T-helper 1 cell treated with Interleukin-12 subunit alpha and Interleukin-12 subunit beta and Interleukin-4 antibody, amounts not matched to agents 30 ng/mL and 1 ng/mL, for 36 hours (primary cell): ENCODE results near the gene XKR7. TPM values are rescaled to one million over a fixed set of nuclear protein-coding genes. Genes with fewer than 3 reads are reported as not detected.

ENCODE experiments used
- intact Hi-C: fragments of 100-400 bp; cut with micrococcal nuclease; formaldehyde crosslinking; loops from one replicate; pipeline ENCODE4 v1.15.1; 2024
- total RNA-seq: library from RNA; stranded (reverse); gene quantifications from 2 replicates; pipeline ENCODE4 v1.2.3, GENCODE V29; 2022

The XKR7 gene
- total RNA-seq, 1 donor from 2014 or later = not detected

DNA sequence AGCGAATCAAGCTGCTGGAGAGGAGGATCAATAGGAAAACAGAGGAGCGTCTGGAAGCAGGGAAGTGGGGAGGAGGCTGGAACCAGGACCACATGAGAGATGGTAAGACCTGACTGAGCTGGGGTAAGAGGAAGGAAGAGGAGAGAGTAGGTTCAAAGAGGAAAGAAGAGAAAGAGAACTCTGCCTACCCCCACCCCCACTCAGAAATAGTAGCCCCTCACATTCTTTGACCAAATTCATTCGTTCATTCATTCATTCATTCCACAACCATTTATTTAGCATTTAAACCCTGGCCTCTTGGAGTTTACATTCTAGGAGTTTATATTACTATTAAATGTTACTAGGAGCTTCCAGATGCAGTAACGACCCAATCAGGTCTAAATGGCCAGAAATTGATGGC lies 68.3 kb downstream of the XKR7 start:
- intact Hi-C loops = loop anchor here (10.0 kb wide), 1 partner anchor 449 kb away; no protein-coding TSS in a partner anchor

DNA sequence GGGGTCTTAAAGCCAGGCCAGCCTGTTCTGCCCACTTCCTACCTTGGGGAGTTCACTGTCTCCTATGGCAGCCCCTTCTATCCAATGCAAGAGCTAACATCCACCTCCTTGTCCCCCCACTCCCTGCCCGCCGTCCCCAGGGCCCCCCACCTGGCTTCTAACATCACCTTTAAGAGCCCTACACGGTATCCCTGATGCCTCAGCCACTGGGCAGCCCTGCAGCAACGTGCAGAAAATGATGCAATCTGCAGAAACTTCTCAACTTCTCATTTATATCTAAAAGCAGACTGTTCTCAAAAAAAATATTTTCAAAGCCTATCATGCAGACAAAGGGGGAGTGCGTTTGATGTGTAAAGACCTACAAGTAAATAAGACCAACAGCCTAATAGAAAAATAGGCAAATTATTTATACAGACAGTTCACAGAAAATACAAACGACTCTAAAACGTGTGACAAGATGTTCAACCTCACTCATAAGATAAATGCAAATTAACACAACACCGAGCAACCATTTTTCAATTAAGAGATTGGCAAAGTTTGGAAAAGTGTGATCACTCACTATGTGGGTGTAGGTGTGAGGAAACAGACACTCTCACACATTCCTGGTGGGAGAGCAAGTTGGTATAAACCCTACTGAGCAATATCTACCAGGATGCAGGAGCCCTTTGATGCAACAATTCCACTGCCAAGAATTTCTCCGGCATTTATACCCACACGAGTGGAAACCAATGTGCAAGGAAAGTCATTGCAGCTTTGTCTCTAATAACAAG lies 69.0 kb downstream of the XKR7 start:
- intact Hi-C loops = loop anchor here (10.0 kb wide), 1 partner anchor 448 kb away; no protein-coding TSS in a partner anchor

DNA sequence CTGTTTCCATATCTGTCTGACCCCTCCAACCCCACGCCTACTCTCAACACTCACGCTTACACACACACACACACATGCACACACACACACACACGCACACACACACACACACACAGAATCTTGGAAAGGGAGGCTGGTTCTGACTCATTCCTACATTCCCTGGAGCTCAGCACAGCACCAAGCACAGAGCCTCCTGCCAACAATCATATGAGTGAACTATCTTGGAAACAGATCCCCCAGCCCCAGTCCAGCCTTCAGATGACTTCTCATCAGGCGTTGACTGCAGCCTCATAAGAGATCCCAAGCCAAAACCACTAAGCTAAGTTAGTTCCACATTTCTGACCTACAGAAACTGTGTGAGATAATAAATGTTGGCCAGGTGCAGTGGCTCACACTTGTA lies 70.0 kb downstream of the XKR7 start:
- intact Hi-C loops = loop anchor here (10.0 kb wide), 1 partner anchor 447 kb away; no protein-coding TSS in a partner anchor

DNA sequence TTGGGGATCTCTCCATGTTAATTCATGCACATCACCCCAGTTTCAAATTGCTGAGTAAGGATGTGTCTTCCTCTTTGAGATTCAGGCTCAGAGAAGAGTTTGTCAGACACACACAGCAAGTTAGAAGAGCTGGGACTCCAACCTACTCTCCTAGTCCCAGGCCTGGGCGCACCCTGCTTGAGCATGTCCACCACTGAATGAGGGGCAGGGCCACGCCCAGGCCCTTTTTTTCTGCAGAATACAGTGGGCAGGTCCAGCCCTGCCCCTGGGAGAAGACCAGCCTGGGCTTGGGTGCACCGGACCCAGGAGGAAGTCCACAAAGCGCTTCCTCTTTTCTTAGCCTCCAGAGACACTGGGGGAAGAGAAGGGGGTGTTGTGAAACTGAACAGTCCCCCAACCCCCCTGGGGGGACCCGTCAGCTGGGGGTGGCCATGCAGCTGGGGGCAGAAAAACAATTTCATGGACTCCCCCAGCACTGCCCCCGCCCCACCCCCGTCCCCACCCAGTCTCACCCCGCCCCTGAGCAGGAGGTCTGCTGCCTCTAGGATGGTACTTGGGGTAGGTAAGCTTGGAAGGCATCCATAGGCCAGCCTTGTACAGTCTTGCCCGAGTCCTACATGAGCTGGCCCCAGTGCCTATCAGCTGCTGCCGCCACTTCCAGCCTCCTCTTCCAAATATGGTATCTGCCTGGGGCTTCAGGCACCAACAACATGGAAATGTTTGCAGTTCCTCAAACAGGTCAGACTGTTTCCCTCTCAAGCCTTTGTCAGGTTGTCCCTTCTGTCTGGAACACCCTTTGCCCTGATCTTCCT lies 72.4 kb downstream of the XKR7 start:
- intact Hi-C loops = no loop called here

- intact Hi-C loops = no loop called here
These were observed 78.0 kb downstream of the XKR7 start for GRCh38 chr20:32045999-32046398.

GRCh38 chr20:32050324-32050841 lies 82.4 kb downstream of the XKR7 start:
- intact Hi-C loops = no loop called here

GRCh38 chr20:32050851-32051556 lies 83.1 kb downstream of the XKR7 start:
- intact Hi-C loops = no loop called here

DNA sequence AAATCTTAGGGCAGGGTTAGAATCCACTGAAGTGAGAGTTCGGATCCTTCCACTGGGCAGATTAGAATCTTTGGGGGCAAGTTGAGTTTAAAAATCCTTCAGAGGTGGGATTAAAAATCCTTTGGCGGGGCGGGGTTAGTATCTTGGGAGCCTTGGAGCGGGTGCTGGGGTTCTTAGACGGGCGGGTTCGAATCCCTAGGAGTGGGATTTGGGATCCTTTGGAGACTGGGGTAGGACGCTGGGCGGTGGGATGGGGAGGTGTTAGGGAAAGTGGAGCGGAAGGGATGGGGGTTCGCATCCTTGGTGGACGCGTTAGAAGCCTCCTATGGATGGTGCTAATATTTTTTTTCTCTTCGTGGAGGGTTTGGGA lies 83.8 kb downstream of the XKR7 start:
- intact Hi-C loops = no loop called here

DNA sequence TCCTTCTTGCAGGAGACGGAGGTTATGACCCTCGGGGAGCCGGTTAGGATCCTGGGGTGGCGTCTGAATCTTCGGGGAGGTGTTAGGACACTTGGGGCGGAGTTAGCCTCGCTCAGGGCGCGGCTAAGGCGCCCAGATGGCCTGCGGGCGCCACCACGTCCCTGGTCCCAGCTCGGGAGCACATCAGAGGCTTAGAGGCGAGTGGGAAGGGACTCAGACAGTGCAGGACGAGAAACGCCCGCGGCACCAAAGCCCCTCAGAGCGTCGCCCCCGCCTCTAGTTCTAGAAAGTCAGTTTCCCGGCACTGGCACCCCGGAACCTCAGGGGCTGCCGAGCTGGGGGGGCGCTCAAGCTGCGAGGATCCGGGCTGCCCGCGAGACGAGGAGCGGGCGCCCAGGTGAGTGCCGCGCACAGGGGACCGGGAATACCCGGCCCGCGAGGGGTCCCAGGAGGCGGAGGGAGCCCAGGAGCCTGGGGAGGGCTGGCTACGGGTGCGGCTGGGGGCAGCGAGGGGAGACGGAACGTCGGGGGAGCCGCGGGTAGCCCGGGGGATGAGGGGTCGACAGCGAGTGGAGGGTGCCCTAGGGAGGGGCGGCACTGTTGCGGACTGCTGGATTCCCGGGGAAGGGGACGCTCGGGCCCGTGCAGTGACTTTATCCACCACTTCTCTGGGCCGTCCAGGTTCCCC lies 84.3 kb downstream of the XKR7 start, which contains the start of gene HCK:
Gene HCK, plus strand, starts transcription at position 153 of the 688 bp plus-strand sequence.
- intact Hi-C loops = no loop called here

DNA sequence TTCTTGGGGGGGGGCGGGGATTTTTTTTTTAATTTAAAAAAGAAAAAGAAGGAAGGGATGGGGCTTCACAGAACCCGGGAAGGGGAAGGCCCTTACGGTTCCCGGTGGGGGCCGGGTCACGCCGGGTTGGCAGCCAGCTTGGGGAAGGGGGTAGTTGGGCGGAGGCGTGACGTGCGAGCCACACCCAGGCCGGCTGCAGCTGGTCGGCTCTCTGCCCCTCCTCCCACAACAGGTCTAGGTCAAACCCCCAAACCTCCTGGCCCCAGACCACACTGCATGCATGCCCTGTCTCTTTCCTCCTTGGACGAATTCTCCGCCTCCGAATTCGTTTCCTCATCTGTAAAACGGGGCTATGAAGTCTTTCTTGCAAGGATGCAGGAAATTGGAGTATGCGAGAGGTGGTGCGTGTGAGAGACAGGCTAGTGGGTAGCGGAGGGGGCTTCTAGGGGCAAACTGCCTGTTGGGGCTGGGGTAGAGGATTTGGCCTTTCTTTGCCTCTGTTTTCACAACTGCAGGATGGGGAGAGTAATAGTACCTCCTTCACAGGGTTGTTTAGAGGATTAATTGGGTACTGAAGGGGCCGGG lies 84.9 kb downstream of the XKR7 start:
- intact Hi-C loops = no loop called here

Other genes with a start within 250 kb of the XKR7 start
- gene BCL2L1, start 245.3 kb upstream of the XKR7 start, total RNA-seq = 141 TPM in 2 replicates
- 79.9 and 84.3 TPM in 2 replicates for gene TPX2, start 228.9 kb upstream of the XKR7 start, total RNA-seq
- 0.59 and 0.64 TPM in 2 replicates for gene MYLK2, start 148.8 kb upstream of the XKR7 start, total RNA-seq
- not detected in 2 replicates for gene FOXS1, start 122.5 kb upstream of the XKR7 start, total RNA-seq
- not detected in 2 replicates for gene DUSP15, start 97.6 kb upstream of the XKR7 start, total RNA-seq
- not detected in 2 replicates for gene TTLL9, start 97.5 kb upstream of the XKR7 start, total RNA-seq
- 12.7 and 13.0 TPM in 2 replicates for gene PDRG1, start 16.1 kb upstream of the XKR7 start, total RNA-seq
- not detected in 2 replicates for gene CCM2L, start 42.3 kb downstream of the XKR7 start, total RNA-seq
- 1.5 and 1.8 TPM in 2 replicates for gene HCK, start 84.1 kb downstream of the XKR7 start, total RNA-seq
- 44.3 and 44.4 TPM in 2 replicates for gene TM9SF4, start 141.6 kb downstream of the XKR7 start, total RNA-seq
- gene PLAGL2, start 239.6 kb downstream of the XKR7 start, total RNA-seq = 35.0 and 35.5 TPM in 2 replicates
- gene POFUT1, start 239.7 kb downstream of the XKR7 start, total RNA-seq = 28.0 and 33.7 TPM in 2 replicates